ENCODE results near the gene KIRREL3. TPM values are rescaled to one million over a fixed set of nuclear protein-coding genes. Genes with fewer than 3 reads are reported as not detected.

Gene KIRREL3
- total RNA-seq, 2 experiments from 2014 or later, result not detected

GRCh38 chr11:126924376-126925040 lies 76.1 kb downstream of the KIRREL3 start:
- intact Hi-C loops (cut with DNase I, micrococcal nuclease), result no loop called here
- H3K36me3 Mint-ChIP-seq (ENCODE audit: low read depth), result no peaks in the 10 kb centered on the region
- no peak for DNase-seq
- no peaks in the 10 kb centered on the region for H3K9me3 Mint-ChIP-seq
- no peak overlapping the region for H3K4me3 Mint-ChIP-seq
- ChIA-PET CTCF (no interaction called here), POLR2A (no interaction called here)
- H3K4me1 Mint-ChIP-seq (ENCODE audit: low read depth), result no peaks in the 10 kb centered on the region
- no peaks in the 10 kb centered on the region for H3K36me3 ChIP-seq (ENCODE audit: insufficient read depth, low read length)
- TF ChIP-seq CTCF (IDR thresholded peaks at IDR 0.05), result no peak
- no peak for ATAC-seq (ENCODE audit: poor library complexity)
- no peak overlapping the region for H3K27ac Mint-ChIP-seq
- peaks cover 16% of the 10 kb centered on the region for H3K27me3 Mint-ChIP-seq
- H3K9me3 ChIP-seq (ENCODE audit: control insufficient read depth in 1 of 2, insufficient read depth in 1 of 2, low read length in 2 of 2), result peaks cover 0 to 7% of the 10 kb centered on the region in 2 experiments
- no peak overlapping the region for H3K27ac ChIP-seq (ENCODE audit: low read depth in 1 of 2, low read length in 2 of 2)
- no peaks in the 10 kb centered on the region for H3K4me1 ChIP-seq (ENCODE audit: insufficient read depth, low read length)
- H3K27me3 ChIP-seq (ENCODE audit: control insufficient read depth in 1 of 2, insufficient read depth in 2 of 2, low read length in 2 of 2), result no peaks in the 10 kb centered on the region
- H3K4me3 ChIP-seq (ENCODE audit: low read length), result no peak overlapping the region

- peaks cover 0 to 7% of the 10 kb centered on the region in 2 experiments for H3K9me3 ChIP-seq (ENCODE audit: control insufficient read depth in 1 of 2, insufficient read depth in 1 of 2, low read length in 2 of 2)
- Mint-ChIP-seq H3K27me3 (peaks cover 4% of the 10 kb centered on the region), H3K4me1 (ENCODE audit: low read depth) (no peaks in the 10 kb centered on the region), H3K27ac (no peak overlapping the region), H3K9me3 (no peaks in the 10 kb centered on the region), H3K36me3 (ENCODE audit: low read depth) (no peaks in the 10 kb centered on the region), H3K4me3 (no peak overlapping the region)
- TF ChIP-seq CTCF (IDR thresholded peaks at IDR 0.05), result no peak
- H3K4me3 ChIP-seq (ENCODE audit: low read length), result no peak overlapping the region
- no peaks in the 10 kb centered on the region for H3K27me3 ChIP-seq (ENCODE audit: control insufficient read depth in 1 of 2, insufficient read depth in 2 of 2, low read length in 2 of 2)
- H3K27ac ChIP-seq (ENCODE audit: low read depth in 1 of 2, low read length in 2 of 2), result no peak overlapping the region
- DNase-seq (no peak), ATAC-seq (ENCODE audit: poor library complexity) (no peak)
- no peaks in the 10 kb centered on the region for H3K4me1 ChIP-seq (ENCODE audit: insufficient read depth, low read length)
- no peaks in the 10 kb centered on the region for H3K36me3 ChIP-seq (ENCODE audit: insufficient read depth, low read length)
- ChIA-PET POLR2A (no interaction called here), CTCF (no interaction called here)
- intact Hi-C loops (cut with DNase I, micrococcal nuclease), result no loop called here
Measured at GRCh38 chr11:126920833-126921232, 79.7 kb downstream of the KIRREL3 start.

GRCh38 chr11:126919147-126919823 lies 81.3 kb downstream of the KIRREL3 start:
- no peak for DNase-seq
- H3K27ac ChIP-seq (ENCODE audit: low read depth in 1 of 2, low read length in 2 of 2), result no peak overlapping the region
- no peaks in the 10 kb centered on the region for H3K4me1 Mint-ChIP-seq (ENCODE audit: low read depth)
- no peak overlapping the region for H3K4me3 ChIP-seq (ENCODE audit: low read length)
- no peaks in the 10 kb centered on the region for H3K27me3 ChIP-seq (ENCODE audit: control insufficient read depth in 1 of 2, insufficient read depth in 2 of 2, low read length in 2 of 2)
- no peaks in the 10 kb centered on the region for H3K27me3 Mint-ChIP-seq
- H3K27ac Mint-ChIP-seq, result no peak overlapping the region
- H3K9me3 ChIP-seq (ENCODE audit: control insufficient read depth in 1 of 2, insufficient read depth in 1 of 2, low read length in 2 of 2), result no peaks in the 10 kb centered on the region
- no peaks in the 10 kb centered on the region for H3K9me3 Mint-ChIP-seq
- no peak for ATAC-seq (ENCODE audit: poor library complexity)
- ChIA-PET CTCF (no interaction called here), POLR2A (no interaction called here)
- H3K36me3 ChIP-seq (ENCODE audit: insufficient read depth, low read length), result no peaks in the 10 kb centered on the region
- TF ChIP-seq CTCF (IDR thresholded peaks at IDR 0.05), result no peak
- H3K4me1 ChIP-seq (ENCODE audit: insufficient read depth, low read length), result no peaks in the 10 kb centered on the region
- H3K36me3 Mint-ChIP-seq (ENCODE audit: low read depth), result no peaks in the 10 kb centered on the region
- intact Hi-C loops (cut with DNase I, micrococcal nuclease), result no loop called here
- H3K4me3 Mint-ChIP-seq, result no peak overlapping the region

All from CD4-positive, alpha-beta T cell (primary cell).